NB4 (cell line): ENCODE measurements around the gene DBP.
A peak's percentile ranks its signal among the peaks of the same experiment; 100 is the strongest.

Experiments
- MYC ChIP-seq: IDR thresholded peaks from 2 replicates; pipeline ENCODE4 v1.6.1; 2011; ENCODE audit warnings: low read depth, low read length
- POLR2A ChIP-seq: IDR thresholded peaks from 2 replicates; pipeline ENCODE4 v1.6.1; 2011; ENCODE audit warnings: mild to moderate bottlenecking; ENCODE audit not compliant: insufficient read length; ENCODE audit errors: extremely low read depth
- TF ChIP-seq, protein P1 (sequence below): IDR thresholded peaks from one replicate; pipeline ENCODE4 v1.5.1; 2012; ENCODE audit warnings: low read depth, low read length
- TF ChIP-seq, protein P2 (sequence below): IDR thresholded peaks from 2 replicates; pipeline ENCODE4 v1.6.1; 2011; ENCODE audit warnings: low read depth, low read length

GRCh38 chr19:48608798-48609263 lies 28.3 kb downstream of the DBP start:
- peak; percentile 89 for TF ChIP-seq MYC
- TF ChIP-seq, protein P1, sequence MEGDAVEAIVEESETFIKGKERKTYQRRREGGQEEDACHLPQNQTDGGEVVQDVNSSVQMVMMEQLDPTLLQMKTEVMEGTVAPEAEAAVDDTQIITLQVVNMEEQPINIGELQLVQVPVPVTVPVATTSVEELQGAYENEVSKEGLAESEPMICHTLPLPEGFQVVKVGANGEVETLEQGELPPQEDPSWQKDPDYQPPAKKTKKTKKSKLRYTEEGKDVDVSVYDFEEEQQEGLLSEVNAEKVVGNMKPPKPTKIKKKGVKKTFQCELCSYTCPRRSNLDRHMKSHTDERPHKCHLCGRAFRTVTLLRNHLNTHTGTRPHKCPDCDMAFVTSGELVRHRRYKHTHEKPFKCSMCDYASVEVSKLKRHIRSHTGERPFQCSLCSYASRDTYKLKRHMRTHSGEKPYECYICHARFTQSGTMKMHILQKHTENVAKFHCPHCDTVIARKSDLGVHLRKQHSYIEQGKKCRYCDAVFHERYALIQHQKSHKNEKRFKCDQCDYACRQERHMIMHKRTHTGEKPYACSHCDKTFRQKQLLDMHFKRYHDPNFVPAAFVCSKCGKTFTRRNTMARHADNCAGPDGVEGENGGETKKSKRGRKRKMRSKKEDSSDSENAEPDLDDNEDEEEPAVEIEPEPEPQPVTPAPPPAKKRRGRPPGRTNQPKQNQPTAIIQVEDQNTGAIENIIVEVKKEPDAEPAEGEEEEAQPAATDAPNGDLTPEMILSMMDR: peak; percentile 100
- TF ChIP-seq POLR2A: no peak
- TF ChIP-seq, protein P2, sequence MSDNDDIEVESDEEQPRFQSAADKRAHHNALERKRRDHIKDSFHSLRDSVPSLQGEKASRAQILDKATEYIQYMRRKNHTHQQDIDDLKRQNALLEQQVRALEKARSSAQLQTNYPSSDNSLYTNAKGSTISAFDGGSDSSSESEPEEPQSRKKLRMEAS: peak; percentile 82
